ENCODE measurements around the gene LRRC61.
"Not testable (repeated sequence)": the region's sequence is repeated elsewhere in the genome, so short reads cannot be mapped to it uniquely, and the experiment has no call there.

The LRRC61 gene

GRCh38 chr7:150381096-150381495 lies 57.9 kb downstream of the LRRC61 start:
- Histone ChIP-seq H3K4me1 (ENCODE audit: control insufficient read depth in 2 of 2, insufficient read depth in 2 of 2, low read length in 2 of 2) (peaks cover 68 to 69% of the 10 kb centered on the region in 2 donors), H3K36me3 (ENCODE audit: control insufficient read depth in 2 of 2, insufficient read depth in 2 of 2, low read length in 2 of 2) (no peaks in the 10 kb centered on the region), H3K9me3 (ENCODE audit: control insufficient read depth in 2 of 2, low read length in 2 of 2) (no peaks in the 10 kb centered on the region), H3K27ac (ENCODE audit: low read depth in 2 of 2, low read length in 2 of 2) (peak overlapping the region in 1 of 2 donors; percentile 88), H3K4me3 (ENCODE audit: low read length in 2 of 2) (no peak overlapping the region), H3K9ac (ENCODE audit: low read depth in 1 of 2, low read length in 2 of 2) (no peak overlapping the region), H3K27me3 (ENCODE audit: control insufficient read depth in 2 of 2, insufficient read depth in 2 of 2, low read length in 2 of 2) (no peaks in the 10 kb centered on the region)

- no peaks in the 10 kb centered on the region for H3K9me3 ChIP-seq (ENCODE audit: control insufficient read depth in 2 of 2, low read length in 2 of 2)
- peak overlapping the region; percentile 80 to 81 for H3K27ac ChIP-seq (ENCODE audit: low read depth in 2 of 2, low read length in 2 of 2)
- H3K27me3 ChIP-seq (ENCODE audit: control insufficient read depth in 2 of 2, insufficient read depth in 2 of 2, low read length in 2 of 2), result no peaks in the 10 kb centered on the region
- H3K9ac ChIP-seq (ENCODE audit: low read depth in 1 of 2, low read length in 2 of 2), result peak overlapping the region in 1 of 2 donors; percentile 45
- H3K4me3 ChIP-seq (ENCODE audit: low read length in 2 of 2), result peak overlapping the region; percentile 17 to 49
- H3K36me3 ChIP-seq (ENCODE audit: control insufficient read depth in 2 of 2, insufficient read depth in 2 of 2, low read length in 2 of 2), result no peaks in the 10 kb centered on the region
- H3K4me1 ChIP-seq (ENCODE audit: control insufficient read depth in 2 of 2, insufficient read depth in 2 of 2, low read length in 2 of 2), result peaks cover 61 to 64% of the 10 kb centered on the region in 2 donors
Measured at GRCh38 chr7:150381785-150382122, 58.6 kb downstream of the LRRC61 start.

GRCh38 chr7:150382123-150382843 lies 59.1 kb downstream of the LRRC61 start:
- Histone ChIP-seq H3K4me3 (ENCODE audit: low read length in 2 of 2) (peak overlapping the region; percentile 17 to 49), H3K36me3 (ENCODE audit: control insufficient read depth in 2 of 2, insufficient read depth in 2 of 2, low read length in 2 of 2) (no peaks in the 10 kb centered on the region), H3K9ac (ENCODE audit: low read depth in 1 of 2, low read length in 2 of 2) (peak overlapping the region; percentile 41 to 45), H3K4me1 (ENCODE audit: control insufficient read depth in 2 of 2, insufficient read depth in 2 of 2, low read length in 2 of 2) (peaks cover 56 to 61% of the 10 kb centered on the region in 2 donors), H3K27me3 (ENCODE audit: control insufficient read depth in 2 of 2, insufficient read depth in 2 of 2, low read length in 2 of 2) (no peaks in the 10 kb centered on the region), H3K27ac (ENCODE audit: low read depth in 2 of 2, low read length in 2 of 2) (peak overlapping the region; percentile 80 to 81), H3K9me3 (ENCODE audit: control insufficient read depth in 2 of 2, low read length in 2 of 2) (no peaks in the 10 kb centered on the region)

- H3K27me3 ChIP-seq (ENCODE audit: control insufficient read depth in 2 of 2, insufficient read depth in 2 of 2, low read length in 2 of 2), result no peaks in the 10 kb centered on the region
- peak overlapping the region; percentile 17 to 49 for H3K4me3 ChIP-seq (ENCODE audit: low read length in 2 of 2)
- peak overlapping the region; percentile 41 to 45 for H3K9ac ChIP-seq (ENCODE audit: low read depth in 1 of 2, low read length in 2 of 2)
- H3K9me3 ChIP-seq (ENCODE audit: control insufficient read depth in 2 of 2, low read length in 2 of 2), result no peaks in the 10 kb centered on the region
- H3K4me1 ChIP-seq (ENCODE audit: control insufficient read depth in 2 of 2, insufficient read depth in 2 of 2, low read length in 2 of 2), result peaks cover 52 to 55% of the 10 kb centered on the region in 2 donors
- no peaks in the 10 kb centered on the region for H3K36me3 ChIP-seq (ENCODE audit: control insufficient read depth in 2 of 2, insufficient read depth in 2 of 2, low read length in 2 of 2)
- peak overlapping the region; percentile 84 to 90 for H3K27ac ChIP-seq (ENCODE audit: low read depth in 2 of 2, low read length in 2 of 2)
Measured at GRCh38 chr7:150382844-150383225, 59.7 kb downstream of the LRRC61 start.

GRCh38 chr7:150383710-150384397 lies 60.7 kb downstream of the LRRC61 start:
- Histone ChIP-seq H3K27ac (ENCODE audit: low read depth in 2 of 2, low read length in 2 of 2) (peak overlapping the region; percentile 84 to 90), H3K27me3 (ENCODE audit: control insufficient read depth in 2 of 2, insufficient read depth in 2 of 2, low read length in 2 of 2) (no peaks in the 10 kb centered on the region), H3K9ac (ENCODE audit: low read depth in 1 of 2, low read length in 2 of 2) (peak overlapping the region; percentile 20 to 45), H3K4me3 (ENCODE audit: low read length in 2 of 2) (peak overlapping the region; percentile 28 to 48), H3K36me3 (ENCODE audit: control insufficient read depth in 2 of 2, insufficient read depth in 2 of 2, low read length in 2 of 2) (no peaks in the 10 kb centered on the region), H3K4me1 (ENCODE audit: control insufficient read depth in 2 of 2, insufficient read depth in 2 of 2, low read length in 2 of 2) (peaks cover 43 to 51% of the 10 kb centered on the region in 2 donors), H3K9me3 (ENCODE audit: control insufficient read depth in 2 of 2, low read length in 2 of 2) (no peaks in the 10 kb centered on the region)

GRCh38 chr7:150384406-150385301 lies 61.5 kb downstream of the LRRC61 start:
- Histone ChIP-seq H3K36me3 (ENCODE audit: control insufficient read depth in 2 of 2, insufficient read depth in 2 of 2, low read length in 2 of 2) (no peaks in the 10 kb centered on the region), H3K27ac (ENCODE audit: low read depth in 2 of 2, low read length in 2 of 2) (peak overlapping the region; percentile 84 to 90), H3K4me3 (ENCODE audit: low read length in 2 of 2) (peak overlapping the region in 1 of 2 donors; percentile 3), H3K9ac (ENCODE audit: low read depth in 1 of 2, low read length in 2 of 2) (peak overlapping the region; percentile 32 to 45), H3K9me3 (ENCODE audit: control insufficient read depth in 2 of 2, low read length in 2 of 2) (no peaks in the 10 kb centered on the region), H3K27me3 (ENCODE audit: control insufficient read depth in 2 of 2, insufficient read depth in 2 of 2, low read length in 2 of 2) (no peaks in the 10 kb centered on the region), H3K4me1 (ENCODE audit: control insufficient read depth in 2 of 2, insufficient read depth in 2 of 2, low read length in 2 of 2) (peaks cover 43 to 54% of the 10 kb centered on the region in 2 donors)

- no peak overlapping the region for H3K27ac ChIP-seq (ENCODE audit: low read depth in 2 of 2, low read length in 2 of 2)
- peaks cover 37 to 48% of the 10 kb centered on the region in 2 donors for H3K4me1 ChIP-seq (ENCODE audit: control insufficient read depth in 2 of 2, insufficient read depth in 2 of 2, low read length in 2 of 2)
- H3K4me3 ChIP-seq (ENCODE audit: low read length in 2 of 2), result no peak overlapping the region
- no peaks in the 10 kb centered on the region for H3K9me3 ChIP-seq (ENCODE audit: control insufficient read depth in 2 of 2, low read length in 2 of 2)
- no peaks in the 10 kb centered on the region for H3K27me3 ChIP-seq (ENCODE audit: control insufficient read depth in 2 of 2, insufficient read depth in 2 of 2, low read length in 2 of 2)
- no peak overlapping the region for H3K9ac ChIP-seq (ENCODE audit: low read depth in 1 of 2, low read length in 2 of 2)
- H3K36me3 ChIP-seq (ENCODE audit: control insufficient read depth in 2 of 2, insufficient read depth in 2 of 2, low read length in 2 of 2), result no peaks in the 10 kb centered on the region
Measured at GRCh38 chr7:150385302-150385723, 62.2 kb downstream of the LRRC61 start.

GRCh38 chr7:150385884-150386283 lies 62.7 kb downstream of the LRRC61 start:
- not testable (repeated sequence) for H3K4me3 ChIP-seq (ENCODE audit: low read length in 2 of 2); H3K27me3 ChIP-seq (ENCODE audit: control insufficient read depth in 2 of 2, insufficient read depth in 2 of 2, low read length in 2 of 2); H3K27ac ChIP-seq (ENCODE audit: low read depth in 2 of 2, low read length in 2 of 2); H3K9me3 ChIP-seq (ENCODE audit: control insufficient read depth in 2 of 2, low read length in 2 of 2); H3K9ac ChIP-seq (ENCODE audit: low read depth in 1 of 2, low read length in 2 of 2); H3K36me3 ChIP-seq (ENCODE audit: control insufficient read depth in 2 of 2, insufficient read depth in 2 of 2, low read length in 2 of 2)
- H3K4me1 ChIP-seq (ENCODE audit: control insufficient read depth in 2 of 2, insufficient read depth in 2 of 2, low read length in 2 of 2), result peaks cover 31 to 44% of the 10 kb centered on the region in 2 donors

Measured in mucosa of rectum (tissue), 2 donors.